ENCODE measurements around the gene MVP. TPM values are rescaled to one million over a fixed set of nuclear protein-coding genes. Genes with fewer than 3 reads are reported as not detected.

The MVP gene
- total and polyA plus RNA-seq, 9 donors: 14.5 to 30.0 (median 19.6) TPM

DNA sequence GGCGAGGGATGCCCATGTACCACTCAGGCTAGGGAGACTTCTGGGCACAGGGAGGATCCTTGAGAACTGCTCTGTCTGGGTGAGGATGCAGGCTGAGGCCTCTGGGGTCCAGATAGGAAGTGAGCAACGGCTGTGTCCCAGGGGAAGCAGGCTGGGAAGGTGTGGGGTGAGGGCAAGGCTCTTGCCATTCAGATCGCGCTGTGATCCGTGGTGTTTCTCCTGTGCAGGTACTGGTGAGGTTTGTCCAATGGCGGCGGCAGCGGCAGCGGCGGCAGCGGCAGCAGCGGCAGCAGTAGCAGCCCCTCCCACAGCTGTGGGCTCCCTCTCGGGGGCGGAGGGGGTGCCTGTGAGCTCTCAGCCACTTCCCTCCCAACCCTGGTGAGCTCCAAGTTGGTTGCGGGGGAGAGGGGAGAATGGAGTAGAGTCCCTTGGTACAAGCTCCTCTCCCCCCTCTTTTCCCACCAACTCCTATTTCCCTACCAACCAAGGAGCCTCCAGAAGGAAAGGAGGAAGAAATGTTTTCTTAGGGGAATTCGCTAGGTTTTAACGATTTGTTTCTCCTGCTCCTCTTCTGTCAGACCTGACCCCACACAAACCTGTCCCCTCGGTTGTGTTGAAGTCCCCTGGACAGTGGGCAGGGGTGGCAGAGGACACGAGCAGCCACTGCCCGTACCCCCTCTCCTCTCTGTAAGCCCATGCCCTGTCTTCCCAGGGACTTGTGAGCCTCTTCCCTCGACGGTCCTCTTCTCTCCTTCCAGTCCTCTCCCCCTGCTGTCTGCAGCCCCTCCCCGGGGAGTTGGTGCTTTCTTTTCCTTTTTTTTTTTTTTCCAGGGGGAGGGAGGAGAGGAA, 10.2 kb upstream of the MVP start:
- Histone ChIP-seq H3K27ac (ENCODE audit: low read length) (peak overlapping the region; percentile 99), H3K4me1 (ENCODE audit: control insufficient read depth, insufficient read depth, low read length) (peaks cover 78% of the 10 kb centered on the region), H3K4me3 (ENCODE audit: low read length) (peak overlapping the region; percentile 2), H3K9me3 (replicated peaks; ENCODE audit: control insufficient read depth, low read depth, low read length) (no peaks in the 10 kb centered on the region), H3K36me3 (ENCODE audit: control insufficient read depth, insufficient read depth, low read length) (peaks cover 26% of the 10 kb centered on the region), H3K27me3 (ENCODE audit: control insufficient read depth, insufficient read depth, low read length) (peaks cover 2% of the 10 kb centered on the region)
- peak; percentile 50 for DNase-seq
- WGBS (ENCODE audit: insufficient coverage): 35% methylated on average over 7 of the region's 23 CpGs

GRCh38 chr16:29810699-29811169, 9.5 kb upstream of the MVP start:
- DNase-seq: no peak
- Histone ChIP-seq H3K27ac (ENCODE audit: low read length) (peak overlapping the region; percentile 99), H3K9me3 (replicated peaks; ENCODE audit: control insufficient read depth, low read depth, low read length) (no peaks in the 10 kb centered on the region), H3K36me3 (ENCODE audit: control insufficient read depth, insufficient read depth, low read length) (peaks cover 26% of the 10 kb centered on the region), H3K4me3 (ENCODE audit: low read length) (peak overlapping the region; percentile 56), H3K4me1 (ENCODE audit: control insufficient read depth, insufficient read depth, low read length) (peaks cover 82% of the 10 kb centered on the region), H3K27me3 (ENCODE audit: control insufficient read depth, insufficient read depth, low read length) (peaks cover 2% of the 10 kb centered on the region)
- 24% methylated on average over 8 of the region's 9 CpGs for WGBS (ENCODE audit: insufficient coverage)

- Histone ChIP-seq H3K36me3 (ENCODE audit: control insufficient read depth, insufficient read depth, low read length) (peaks cover 26% of the 10 kb centered on the region), H3K4me1 (ENCODE audit: control insufficient read depth, insufficient read depth, low read length) (peaks cover 84% of the 10 kb centered on the region), H3K27ac (ENCODE audit: low read length) (peak overlapping the region; percentile 99), H3K27me3 (ENCODE audit: control insufficient read depth, insufficient read depth, low read length) (peaks cover 2% of the 10 kb centered on the region), H3K4me3 (ENCODE audit: low read length) (peak overlapping the region; percentile 56), H3K9me3 (replicated peaks; ENCODE audit: control insufficient read depth, low read depth, low read length) (no peaks in the 10 kb centered on the region)
- under 1% methylated on average over 29 of the region's 31 CpGs for WGBS (ENCODE audit: insufficient coverage)
- DNase-seq: peak; percentile 96
Measured at GRCh38 chr16:29811170-29811895, 8.9 kb upstream of the MVP start.

DNA sequence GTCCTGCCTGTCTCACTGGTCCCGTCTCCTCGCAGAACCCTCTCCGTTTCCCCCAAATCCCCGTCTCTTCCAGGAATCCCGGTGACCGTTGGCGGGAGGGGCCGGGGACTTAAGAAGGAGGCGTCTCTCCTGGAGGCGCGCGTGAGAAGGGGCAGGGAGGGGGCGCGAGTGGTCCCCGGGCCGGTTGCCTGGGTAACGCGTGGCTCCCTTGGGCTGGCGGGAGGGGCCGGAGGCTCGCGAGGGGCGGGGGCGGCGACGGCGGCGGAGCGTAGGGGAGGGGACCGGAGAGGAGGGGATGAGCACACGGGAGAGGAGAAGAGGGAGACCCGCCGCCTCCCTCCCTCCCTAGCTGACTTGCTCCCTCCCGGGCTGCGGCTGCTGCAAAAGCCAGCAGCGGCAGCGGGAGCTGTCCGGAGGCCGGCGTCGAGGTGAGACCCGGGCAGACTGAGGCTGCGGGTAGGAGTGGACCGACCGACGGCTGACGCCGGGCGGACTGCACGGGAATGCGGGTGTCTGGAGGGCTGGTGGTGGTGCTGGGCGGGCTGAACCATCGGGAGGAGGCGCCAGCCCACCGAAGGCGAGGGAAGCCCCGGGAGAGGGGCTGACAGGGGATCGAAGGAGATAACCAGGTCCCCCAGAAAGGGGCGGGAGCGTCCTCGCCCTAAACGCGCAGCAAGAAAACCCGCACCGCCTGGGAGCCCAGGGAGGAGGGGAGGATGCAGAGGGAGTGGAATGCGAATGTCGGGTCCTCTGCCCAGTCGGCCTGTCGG, 8.2 kb upstream of the MVP start, which contains the start of gene PRRT2:
PRRT2 (plus strand) TSS at position 298 of the 770 bp plus-strand sequence. CDS start 862 bp downstream, outside the sequence.
- Histone ChIP-seq H3K4me1 (ENCODE audit: control insufficient read depth, insufficient read depth, low read length) (peaks cover 91% of the 10 kb centered on the region), H3K27ac (ENCODE audit: low read length) (peak within 1 kb of the TSS; percentile 99), H3K4me3 (ENCODE audit: low read length) (peak within 1 kb of the TSS; percentile 56), H3K9me3 (replicated peaks; ENCODE audit: control insufficient read depth, low read depth, low read length) (no peaks in the 10 kb centered on the region), H3K27me3 (ENCODE audit: control insufficient read depth, insufficient read depth, low read length) (peaks cover 2% of the 10 kb centered on the region), H3K36me3 (ENCODE audit: control insufficient read depth, insufficient read depth, low read length) (peaks cover 26% of the 10 kb centered on the region)
- peak; percentile 94 for DNase-seq
- WGBS (ENCODE audit: insufficient coverage): under 1% methylated on average over 45 of the region's 69 CpGs

GRCh38 chr16:29812754-29813643, 7.3 kb upstream of the MVP start:
- peak overlapping the region; percentile 56 for H3K4me3 ChIP-seq (ENCODE audit: low read length)
- peak; percentile 29 for DNase-seq
- H3K36me3 ChIP-seq (ENCODE audit: control insufficient read depth, insufficient read depth, low read length): peaks cover 31% of the 10 kb centered on the region
- WGBS (ENCODE audit: insufficient coverage): 30% methylated on average over 6 of the region's 9 CpGs
- peaks cover 2% of the 10 kb centered on the region for H3K27me3 ChIP-seq (ENCODE audit: control insufficient read depth, insufficient read depth, low read length)
- peaks cover 84% of the 10 kb centered on the region for H3K4me1 ChIP-seq (ENCODE audit: control insufficient read depth, insufficient read depth, low read length)
- no peaks in the 10 kb centered on the region for H3K9me3 ChIP-seq (replicated peaks; ENCODE audit: control insufficient read depth, low read depth, low read length)
- peak overlapping the region; percentile 99 for H3K27ac ChIP-seq (ENCODE audit: low read length)

DNA sequence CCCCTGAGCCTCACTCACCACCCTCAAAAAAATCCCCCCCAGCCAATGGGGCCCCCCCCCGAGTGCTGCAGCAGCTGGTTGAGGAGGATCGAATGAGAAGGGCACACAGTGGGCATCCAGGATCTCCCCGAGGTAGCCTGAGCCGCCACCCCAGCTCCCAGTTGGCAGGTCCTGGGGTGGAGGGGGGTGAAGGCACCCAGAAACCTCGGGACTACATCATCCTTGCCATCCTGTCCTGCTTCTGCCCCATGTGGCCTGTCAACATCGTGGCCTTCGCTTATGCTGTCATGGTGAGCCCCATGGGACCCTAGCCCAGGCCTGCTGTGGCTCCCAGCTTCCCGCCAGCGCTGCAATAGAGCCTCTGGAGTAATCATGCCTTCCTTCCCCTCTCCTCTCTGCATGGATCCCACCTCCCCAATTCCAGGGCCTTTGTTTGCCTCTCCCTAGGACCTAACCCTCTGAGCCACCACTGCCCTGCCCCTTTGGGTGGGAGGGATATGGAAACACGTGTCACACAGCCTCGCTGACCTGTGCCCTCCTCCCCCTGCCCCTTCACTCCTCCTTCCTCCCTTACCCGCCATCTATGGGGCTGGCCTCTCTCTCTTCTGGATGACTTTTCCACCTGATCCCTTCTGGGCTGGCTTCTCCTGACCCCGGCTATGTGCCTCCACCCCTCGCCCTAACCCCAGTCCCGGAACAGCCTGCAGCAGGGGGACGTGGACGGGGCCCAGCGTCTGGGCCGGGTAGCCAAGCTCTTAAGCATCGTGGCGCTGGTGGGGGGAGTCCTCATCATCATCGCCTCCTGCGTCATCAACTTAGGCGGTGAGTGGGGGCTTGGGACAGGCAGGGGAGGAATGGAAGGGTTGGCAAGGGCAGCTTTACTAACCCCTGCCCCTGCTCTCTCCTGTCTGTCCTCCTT, 6.4 kb upstream of the MVP start:
- Histone ChIP-seq H3K9me3 (replicated peaks; ENCODE audit: control insufficient read depth, low read depth, low read length) (no peaks in the 10 kb centered on the region), H3K27me3 (ENCODE audit: control insufficient read depth, insufficient read depth, low read length) (peaks cover 2% of the 10 kb centered on the region), H3K4me1 (ENCODE audit: control insufficient read depth, insufficient read depth, low read length) (peaks cover 75% of the 10 kb centered on the region), H3K27ac (ENCODE audit: low read length) (peak overlapping the region; percentile 51), H3K36me3 (ENCODE audit: control insufficient read depth, insufficient read depth, low read length) (peaks cover 32% of the 10 kb centered on the region), H3K4me3 (ENCODE audit: low read length) (peak overlapping the region; percentile 56)
- WGBS (ENCODE audit: insufficient coverage): 40% methylated on average over 15 of the region's 24 CpGs
- DNase-seq: no peak

GRCh38 chr16:29814592-29814991, 5.7 kb upstream of the MVP start:
- WGBS (ENCODE audit: insufficient coverage): 52% methylated on average over 5 of the region's 5 CpGs
- H3K4me1 ChIP-seq (ENCODE audit: control insufficient read depth, insufficient read depth, low read length): peaks cover 72% of the 10 kb centered on the region

DNA sequence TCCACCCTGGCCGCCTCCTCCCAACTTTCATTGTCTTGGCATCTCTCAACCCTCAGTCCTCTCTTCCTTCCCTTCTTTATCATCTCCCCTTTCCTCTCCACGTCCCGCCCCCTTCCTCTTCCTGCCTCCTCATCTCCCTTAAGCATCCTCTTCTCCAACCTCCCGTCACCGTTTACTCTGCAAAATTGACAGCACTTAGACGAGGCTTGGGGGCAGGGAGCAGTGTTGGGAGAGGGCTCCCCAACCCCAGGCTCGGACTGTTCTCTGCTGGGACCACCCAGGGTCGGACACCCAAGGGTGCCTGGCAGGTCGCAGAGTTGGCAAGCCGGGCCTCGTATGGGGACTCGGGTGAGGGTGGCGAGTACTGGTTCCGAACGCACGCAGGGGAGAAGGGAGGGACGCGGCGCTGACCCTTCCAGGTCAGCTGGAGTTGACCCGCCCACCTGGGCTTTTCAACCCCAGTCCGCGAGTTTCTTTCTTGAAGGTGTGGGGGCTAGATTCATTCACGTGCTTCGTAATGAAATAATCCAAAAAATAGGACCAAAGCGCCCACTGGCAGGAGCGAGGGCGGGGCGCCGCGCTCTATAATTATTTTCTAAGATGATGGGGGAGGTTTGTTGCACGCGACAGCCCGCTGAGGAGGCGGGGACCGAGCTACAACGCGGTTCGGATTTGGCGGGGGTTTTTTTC, 5.1 kb upstream of the MVP start:
- H3K4me1 ChIP-seq (ENCODE audit: control insufficient read depth, insufficient read depth, low read length): peaks cover 72% of the 10 kb centered on the region
- H3K27ac ChIP-seq (ENCODE audit: low read length): peak overlapping the region; percentile 97
- H3K36me3 ChIP-seq (ENCODE audit: control insufficient read depth, insufficient read depth, low read length): peaks cover 29% of the 10 kb centered on the region
- peaks cover 2% of the 10 kb centered on the region for H3K27me3 ChIP-seq (ENCODE audit: control insufficient read depth, insufficient read depth, low read length)
- peak overlapping the region; percentile 95 for H3K4me3 ChIP-seq (ENCODE audit: low read length)
- peak; percentile 65 for DNase-seq
- H3K9me3 ChIP-seq (replicated peaks; ENCODE audit: control insufficient read depth, low read depth, low read length): no peaks in the 10 kb centered on the region
- WGBS (ENCODE audit: insufficient coverage): 6% methylated on average over 12 of the region's 39 CpGs

More at GRCh38 chr16:29814592-29814991, 5.7 kb upstream of the MVP start:
- no peak overlapping the region for H3K4me3 ChIP-seq (ENCODE audit: low read length)
- peak overlapping the region; percentile 97 for H3K27ac ChIP-seq (ENCODE audit: low read length)
- H3K9me3 ChIP-seq (replicated peaks; ENCODE audit: control insufficient read depth, low read depth, low read length): no peaks in the 10 kb centered on the region
- H3K27me3 ChIP-seq (ENCODE audit: control insufficient read depth, insufficient read depth, low read length): peaks cover 2% of the 10 kb centered on the region
- peak; percentile 35 for DNase-seq
- H3K36me3 ChIP-seq (ENCODE audit: control insufficient read depth, insufficient read depth, low read length): peaks cover 32% of the 10 kb centered on the region

All from muscle of leg (tissue), 11 donors.